Measurements from ENCODE around the gene ZNF286A. TPM values are rescaled to one million over a fixed set of nuclear protein-coding genes. Genes with fewer than 3 reads are reported as not detected.
"Not testable (repeated sequence)": the region's sequence is repeated elsewhere in the genome, so short reads cannot be mapped to it uniquely, and the experiment has no call there.

Gene ZNF286A
- total RNA-seq, 1 donor from 2014 or later, result 43.6 TPM

DNA sequence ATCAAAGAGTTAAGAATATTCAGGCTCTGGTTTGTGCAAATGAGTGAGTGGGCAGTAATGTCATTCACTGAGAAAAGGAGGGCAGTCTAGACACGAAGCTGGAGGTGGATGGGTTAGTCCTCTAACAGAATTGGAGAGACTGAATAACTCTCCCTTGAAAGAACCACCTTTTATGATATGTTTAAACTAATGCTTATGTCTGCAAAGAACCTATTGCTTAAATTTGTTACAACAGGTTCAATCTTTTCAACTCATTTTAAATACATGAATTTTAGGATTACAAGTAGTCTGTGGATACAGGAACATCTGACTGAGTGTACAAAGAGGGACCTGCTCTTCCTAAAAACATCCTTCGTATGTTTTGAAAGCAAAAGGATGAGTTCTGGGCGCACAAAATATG, 585 bp upstream of the ZNF286A start:
- not testable (repeated sequence) for DNase-seq (ENCODE audit: extremely low read depth, low read depth, low spot score)

- not testable (repeated sequence) for DNase-seq (ENCODE audit: extremely low read depth, low read depth, low spot score)
Observed at GRCh38 chr17:15699937-15700336, 385 bp downstream of the ZNF286A start.

DNA sequence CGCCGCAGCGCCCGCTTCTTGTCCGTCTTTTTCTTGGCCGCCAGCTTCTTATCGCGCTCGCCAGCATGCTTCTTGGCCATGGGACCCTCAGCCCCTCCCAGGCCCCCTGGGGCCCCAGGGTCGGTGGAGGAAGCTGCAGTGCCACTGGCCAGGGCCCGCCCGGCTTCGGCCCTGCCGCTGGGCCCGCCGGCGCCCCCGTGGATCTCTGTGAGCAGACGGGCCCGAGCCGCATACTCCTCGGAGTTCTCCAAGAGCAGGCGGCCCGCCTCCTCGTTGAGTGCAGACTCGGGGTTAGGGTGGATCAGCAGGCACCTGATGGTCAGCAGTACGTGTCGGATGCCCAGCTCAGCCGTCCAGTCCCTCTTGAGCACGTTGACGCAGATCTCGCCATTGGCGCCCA, 4.7 kb downstream of the ZNF286A start:
- not testable (repeated sequence) for DNase-seq (ENCODE audit: extremely low read depth, low read depth, low spot score)

- not testable (repeated sequence) for DNase-seq (ENCODE audit: extremely low read depth, low read depth, low spot score)
Observed at GRCh38 chr17:15704813-15705212, 5.3 kb downstream of the ZNF286A start.

GRCh38 chr17:15708879-15709278, 9.3 kb downstream of the ZNF286A start:
- DNase-seq (ENCODE audit: extremely low read depth, low read depth, low spot score), result not testable (repeated sequence)

DNA sequence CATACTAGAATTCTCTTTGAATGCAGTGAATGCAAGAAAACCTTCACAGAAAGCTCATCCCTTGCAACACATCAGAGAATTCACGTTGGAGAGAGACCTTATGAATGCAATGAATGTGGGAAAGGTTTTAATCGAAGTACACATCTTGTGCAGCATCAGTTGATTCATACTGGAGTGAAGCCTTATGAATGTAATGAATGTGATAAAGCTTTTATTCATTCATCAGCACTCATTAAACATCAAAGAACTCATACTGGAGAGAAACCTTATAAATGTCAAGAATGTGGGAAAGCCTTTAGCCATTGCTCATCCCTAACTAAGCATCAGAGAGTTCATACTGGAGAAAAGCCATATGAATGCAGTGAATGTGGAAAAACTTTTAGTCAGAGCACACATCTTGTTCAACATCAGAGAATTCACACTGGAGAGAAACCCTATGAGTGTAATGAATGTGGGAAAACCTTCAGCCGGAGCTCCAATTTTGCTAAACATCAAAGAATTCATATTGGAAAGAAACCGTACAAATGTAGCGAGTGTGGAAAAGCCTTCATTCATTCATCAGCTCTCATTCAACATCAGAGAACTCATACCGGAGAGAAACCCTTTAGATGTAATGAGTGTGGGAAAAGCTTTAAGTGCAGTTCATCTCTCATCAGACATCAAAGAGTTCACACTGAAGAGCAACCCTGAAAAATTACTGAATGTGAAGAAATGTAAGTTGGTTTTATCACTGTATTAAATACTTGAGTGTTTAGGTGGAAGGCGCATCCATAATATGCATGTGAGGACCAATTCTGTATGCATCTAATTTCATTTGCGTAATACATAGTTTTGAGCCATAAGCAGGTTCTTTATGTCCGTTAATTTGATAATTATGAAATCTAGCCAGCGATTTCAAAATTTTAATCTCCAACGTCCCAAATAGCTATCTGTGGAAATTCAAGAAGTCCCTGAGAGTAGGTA, 17.3 kb downstream of the ZNF286A start:
- DNase-seq (ENCODE audit: extremely low read depth, low read depth, low spot score), result not testable (repeated sequence)

DNA sequence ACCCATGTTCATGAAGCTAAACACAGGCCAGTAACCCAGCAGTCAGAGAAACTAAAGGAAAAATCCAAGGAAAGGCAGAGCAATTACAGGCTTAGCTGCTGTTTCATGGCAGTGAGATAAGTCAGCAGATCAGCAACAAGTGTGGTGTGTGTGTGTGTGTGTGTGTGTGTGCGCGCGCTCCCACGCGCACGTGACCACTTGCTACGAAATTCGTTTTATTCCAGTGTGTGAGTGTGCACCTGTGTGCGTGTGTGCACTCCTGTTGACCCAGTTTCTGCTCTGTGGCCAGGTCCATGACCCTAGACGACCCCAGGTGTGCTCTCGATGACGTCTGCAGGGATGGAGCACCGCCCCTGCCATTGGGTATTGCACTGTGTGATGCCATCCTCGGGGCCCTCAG, 31.0 kb downstream of the ZNF286A start:
- not testable (repeated sequence) for DNase-seq (ENCODE audit: extremely low read depth, low read depth, low spot score)

DNA sequence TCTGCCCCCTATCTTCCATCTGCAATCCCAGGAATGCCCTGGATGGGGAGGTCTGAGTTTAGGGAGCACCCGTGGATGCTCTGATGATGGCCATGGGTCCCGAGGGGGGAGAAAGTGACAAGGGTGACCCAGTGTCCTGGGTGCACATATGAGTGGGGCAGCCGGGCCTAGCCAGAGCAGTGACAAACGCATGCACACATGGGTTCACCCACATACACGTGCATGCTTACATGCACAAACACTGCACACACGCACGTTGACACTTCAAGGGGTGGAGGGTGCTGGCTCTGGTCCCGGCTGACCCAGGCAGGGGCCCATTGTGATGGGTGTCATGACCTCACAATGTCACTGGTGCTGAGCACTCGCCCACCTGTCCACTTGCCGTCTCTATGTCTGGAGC, 32.3 kb downstream of the ZNF286A start, which contains the start of gene TBC1D26:
TBC1D26 (plus strand) TSS at position 384 of the 400 bp plus-strand sequence. CDS start 3,066 bp downstream, outside the sequence.
- not testable (repeated sequence) for DNase-seq (ENCODE audit: extremely low read depth, low read depth, low spot score)

GRCh38 chr17:15733174-15733789, 33.7 kb downstream of the ZNF286A start:
- not testable (repeated sequence) for DNase-seq (ENCODE audit: extremely low read depth, low read depth, low spot score)

DNA sequence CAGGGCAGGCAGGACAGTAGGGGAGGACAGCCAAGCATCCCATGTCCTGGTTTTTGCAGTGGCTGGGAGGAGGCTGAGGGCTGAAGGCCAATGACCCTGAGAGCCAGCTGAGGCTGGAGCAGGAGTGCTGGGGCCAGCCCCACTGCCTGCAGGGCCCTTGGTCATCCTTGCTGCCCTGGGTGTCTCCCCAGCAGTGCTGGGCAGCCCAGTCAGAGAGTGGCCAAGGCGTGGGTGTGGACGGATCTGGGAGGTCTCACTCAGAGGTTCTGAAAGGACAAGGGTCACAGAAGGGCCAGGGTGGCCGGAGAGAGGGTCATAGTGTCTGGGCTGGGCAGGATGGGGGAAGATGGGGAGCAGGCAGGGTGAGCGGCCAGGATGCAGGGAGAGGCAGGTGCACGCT, 37.0 kb downstream of the ZNF286A start:
- DNase-seq (ENCODE audit: extremely low read depth, low read depth, low spot score), result not testable (repeated sequence)

DNA sequence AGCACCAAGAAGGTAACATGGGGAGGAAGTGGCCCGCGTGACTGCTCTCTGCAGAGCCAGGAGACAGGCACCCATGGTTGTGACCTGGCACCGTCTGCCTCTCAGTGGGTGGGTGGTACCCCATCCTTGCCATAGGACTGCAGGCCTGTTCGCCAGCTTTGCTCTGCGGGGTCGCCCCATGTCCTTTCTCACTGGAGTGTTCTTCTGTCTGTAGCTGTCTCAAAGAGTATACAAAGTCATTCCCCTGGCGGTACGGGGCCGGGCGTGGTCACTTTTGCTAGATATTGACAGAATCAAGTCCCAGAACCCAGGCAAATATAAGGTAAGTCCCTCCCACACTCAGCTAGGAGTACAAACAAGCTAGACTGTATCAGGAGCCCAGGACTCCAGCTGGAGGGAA, 38.5 kb downstream of the ZNF286A start:
- no peak for DNase-seq (ENCODE audit: extremely low read depth, low read depth, low spot score)

GRCh38 chr17:15739259-15739658, 39.7 kb downstream of the ZNF286A start:
- DNase-seq (ENCODE audit: extremely low read depth, low read depth, low spot score), result not testable (repeated sequence)

GRCh38 chr17:15740041-15740440, 40.5 kb downstream of the ZNF286A start:
- DNase-seq (ENCODE audit: extremely low read depth, low read depth, low spot score), result not testable (repeated sequence)

GRCh38 chr17:15740570-15741120, 41.1 kb downstream of the ZNF286A start:
- DNase-seq (ENCODE audit: extremely low read depth, low read depth, low spot score), result no peak

DNA sequence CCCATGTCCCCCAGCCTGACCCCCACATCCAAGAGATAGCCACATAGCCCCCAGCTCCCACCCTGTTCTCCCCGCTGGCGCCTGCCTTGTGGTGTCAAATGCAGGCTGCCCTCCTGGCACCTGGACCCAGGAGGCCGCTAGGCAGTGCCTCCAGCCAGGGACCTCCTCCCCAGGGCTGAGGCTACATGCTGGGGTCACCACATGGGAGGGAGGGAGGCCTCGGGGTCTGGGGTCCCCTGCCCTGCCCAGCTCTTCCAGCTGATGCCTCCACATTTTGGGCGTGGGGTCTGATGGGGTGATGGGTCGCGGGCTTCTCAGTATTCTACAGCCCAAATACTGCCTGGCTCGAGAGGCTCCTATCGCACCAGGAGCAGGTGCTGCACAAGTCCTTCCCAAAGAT, 42.1 kb downstream of the ZNF286A start:
- DNase-seq (ENCODE audit: extremely low read depth, low read depth, low spot score), result no peak

DNA sequence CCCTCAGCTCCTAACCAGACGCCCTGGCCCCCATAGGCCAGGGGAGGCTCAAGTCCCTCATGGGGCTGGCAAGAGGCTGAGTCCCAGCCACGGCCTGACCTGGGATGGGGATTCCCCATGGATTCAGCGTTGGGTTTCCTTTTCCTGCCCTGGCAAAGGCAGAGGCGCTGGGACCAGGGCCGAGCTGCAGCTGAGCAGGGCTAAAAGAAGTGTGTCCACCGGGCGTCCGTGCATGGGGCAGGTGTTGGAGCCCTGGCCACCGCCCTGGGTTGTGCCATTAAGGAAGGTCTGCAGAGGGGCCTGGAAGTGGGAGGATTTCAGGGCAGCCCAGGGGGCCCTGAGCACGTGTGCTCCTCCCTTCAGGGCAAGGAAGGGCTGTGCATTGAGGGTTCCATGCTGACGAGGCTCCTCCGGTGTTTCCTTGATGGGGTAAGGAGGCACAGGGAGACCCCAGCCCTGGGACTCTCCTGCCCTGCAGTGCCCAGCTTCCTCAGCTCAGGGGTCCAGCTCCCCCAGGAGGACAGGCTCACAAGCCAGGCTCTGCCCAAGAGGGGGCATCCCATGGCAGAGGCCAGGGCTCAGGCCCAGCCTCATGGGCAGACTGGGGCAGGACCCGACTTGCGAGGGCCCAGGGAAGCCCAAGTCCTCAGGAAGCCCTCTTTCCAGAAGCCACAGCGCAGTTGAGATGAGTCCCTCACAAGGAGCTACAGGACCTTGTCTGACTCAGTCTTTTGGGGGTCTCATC, 42.7 kb downstream of the ZNF286A start:
- no peak for DNase-seq (ENCODE audit: extremely low read depth, low read depth, low spot score)

DNA sequence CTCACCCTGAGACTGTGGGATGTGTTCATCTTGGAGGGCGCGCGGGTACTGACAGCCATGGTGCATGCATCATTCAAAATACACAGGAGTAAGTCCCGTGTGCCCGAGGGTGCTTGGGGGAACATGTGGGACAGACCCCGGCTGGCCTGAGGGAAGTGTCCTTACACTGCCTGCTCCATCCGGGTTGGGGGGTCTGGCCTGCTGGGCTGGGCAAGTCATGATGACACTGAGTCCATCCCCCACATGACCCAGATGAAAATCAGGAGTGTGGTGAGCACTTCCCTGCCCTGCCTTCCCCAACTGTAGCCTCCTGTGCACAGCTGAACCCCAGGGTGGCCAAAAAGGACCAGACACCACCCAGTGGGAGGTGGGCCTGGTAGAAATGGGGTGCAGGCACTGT, 43.4 kb downstream of the ZNF286A start:
- no peak for DNase-seq (ENCODE audit: extremely low read depth, low read depth, low spot score)

- no peak for DNase-seq (ENCODE audit: extremely low read depth, low read depth, low spot score)
Observed at GRCh38 chr17:15744074-15744676, 44.6 kb downstream of the ZNF286A start.

- DNase-seq (ENCODE audit: extremely low read depth, low read depth, low spot score), result no peak
Observed at GRCh38 chr17:15744885-15745284, 45.3 kb downstream of the ZNF286A start.

DNA sequence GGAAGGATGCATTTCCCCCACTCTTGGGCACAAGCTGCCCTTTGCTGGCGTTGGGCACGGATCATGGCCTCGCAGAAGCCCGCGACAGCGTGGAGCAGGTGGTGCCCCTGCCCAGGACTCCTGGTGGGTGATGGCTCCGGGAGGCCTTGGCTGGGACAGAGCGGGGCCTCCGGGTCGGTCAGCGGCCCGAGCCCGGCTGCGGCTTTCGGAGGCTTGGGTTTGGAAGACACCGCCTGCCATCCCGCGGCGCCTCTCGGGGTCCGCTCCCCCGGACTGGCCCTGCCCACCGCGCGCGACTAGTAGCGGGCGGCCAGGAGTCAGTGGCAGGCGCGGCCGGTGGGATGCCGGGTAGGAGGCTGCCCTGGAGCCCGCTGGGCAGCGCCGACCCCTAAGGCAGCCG, 49.9 kb downstream of the ZNF286A start:
- DNase-seq (ENCODE audit: extremely low read depth, low read depth, low spot score), result not testable (repeated sequence)
